A549 (cell line): ENCODE measurements around the gene DGKD. TPM values are rescaled to one million over a fixed set of nuclear protein-coding genes. Genes with fewer than 3 reads are reported as not detected.

Source experiments
- ATAC-seq, 2 experiments: fragments of 200-7000 bp in 1 of 2; fragments of >200 bp in 1 of 2; cut with Nextera tagmentation in 1 of 2; cut with Tn5 transposase in 1 of 2; 3 replicates each; pipeline versions ENCODE4 v1.8.0 to v1.9.1; 2018 to 2020; ENCODE audit warnings: mild to moderate bottlenecking in 1 of 2, moderate library complexity in 1 of 2
- CTCF ChIA-PET: fragments of 300-600 bp; sonication (Branson Sonifier 250); formaldehyde crosslinking; extraction: SDS; loops from one replicate; lab custom pipeline; 2021; ENCODE audit warnings: antibody characterized with exemption, inconsistent platforms; lab: Yijun Ruan, JAX
- POLR2A ChIA-PET: fragments of 350-600 bp; formaldehyde crosslinking; extraction: SDS; loops from one replicate; lab custom pipeline; 2021; ENCODE audit warnings: antibody characterized with exemption, inconsistent platforms; lab: Yijun Ruan, JAX
- DNase-seq, 2 experiments: peaks; one replicate each; pipeline versions ENCODE4 v3.0.0 to v3.0.0-alpha.2; 2011 to 2016; ENCODE audit warnings: low read depth in 1 of 2, low spot score in 1 of 2
- FAIRE-seq: peaks from 2 replicates; lab custom pipeline; 2011; peaks lifted over from hg19 to GRCh38; lab: Jason Lieb, UNC
- H3K27ac ChIP-seq, 2 experiments: fragments of >200 bp; sonication (Bioruptor Twin); formaldehyde crosslinking; 3 replicates each; pipeline ENCODE4 v1.5.1; 2016 to 2017
- H3K4me1 ChIP-seq: fragments of >200 bp; sonication (Bioruptor Twin); formaldehyde crosslinking; 3 replicates; pipeline ENCODE4 v1.6.1; 2016
- H3K4me2 ChIP-seq: fragments of >200 bp; sonication (Bioruptor Twin); formaldehyde crosslinking; 3 replicates; pipeline ENCODE4 v1.6.1; 2016
- H3K4me3 ChIP-seq: fragments of >200 bp; sonication (Bioruptor Twin); formaldehyde crosslinking; 3 replicates; pipeline ENCODE4 v1.5.1; 2016
- H3K9me3 ChIP-seq: fragments of >200 bp; sonication (Bioruptor Twin); formaldehyde crosslinking; 3 replicates; pipeline ENCODE4 v1.6.1; 2016
- BHLHE40 ChIP-seq: IDR thresholded peaks from 2 replicates; pipeline ENCODE4 v1.6.1; 2012; ENCODE audit warnings: low read depth, low read length, inconsistent platforms
- CBX8 ChIP-seq: fragments of 200-600 bp; sonication (generic); IDR thresholded peaks from 2 replicates; pipeline ENCODE4 v1.6.1; 2016
- CHD4 ChIP-seq: fragments of 200-600 bp; sonication (generic); IDR thresholded peaks from 2 replicates; pipeline ENCODE4 v1.6.1; 2016; ENCODE audit warnings: antibody characterized with exemption, mild to moderate bottlenecking, borderline replicate concordance
- EP300 ChIP-seq, 2 experiments: fragments of >200 bp; sonication (Bioruptor Twin); formaldehyde crosslinking; IDR thresholded peaks; 2 replicates in 1 of 2; 3 replicates in 1 of 2; pipeline ENCODE4 v1.6.1; 2016 to 2017
- ESRRA ChIP-seq: fragments of 150-350 bp; IDR thresholded peaks from 2 replicates; pipeline ENCODE4 v1.6.1; 2014; ENCODE audit warnings: mild to moderate bottlenecking, low read length, borderline replicate concordance
- FOSL2 ChIP-seq, 2 experiments: fragments of 450-650 bp in 1 of 2; fragments of >200 bp in 1 of 2; sonication (Bioruptor Twin) in 1 of 2; formaldehyde crosslinking; IDR thresholded peaks; 2 replicates each; pipeline versions ENCODE4 v1.5.0 to v1.6.1; 2016 to 2020; ENCODE audit warnings: mild to moderate bottlenecking in 1 of 2, moderate library complexity in 1 of 2
- FOXS1 ChIP-seq: fragments of 250-450 bp; sonication (Bioruptor Pico); IDR thresholded peaks from 2 replicates; pipeline ENCODE4 v1.5.0; 2020; ENCODE audit warnings: mild to moderate bottlenecking, moderate library complexity
- GATA3 ChIP-seq: IDR thresholded peaks from 2 replicates; pipeline ENCODE4 v1.6.1; 2012; ENCODE audit warnings: borderline replicate concordance
- HDAC2 ChIP-seq: fragments of 200-600 bp; sonication (generic); IDR thresholded peaks from 2 replicates; pipeline ENCODE4 v1.6.1; 2016
- HES2 ChIP-seq: fragments of >200 bp; sonication (Bioruptor Twin); formaldehyde crosslinking; IDR thresholded peaks from 2 replicates; pipeline ENCODE4 v1.6.1; 2016
- HEYL ChIP-seq: fragments of 250-450 bp; sonication (Bioruptor Pico); IDR thresholded peaks from 2 replicates; pipeline ENCODE4 v1.8.0; 2021; ENCODE audit warnings: mild to moderate bottlenecking, moderate library complexity
- HOXA7 ChIP-seq: fragments of 250-450 bp; sonication (Bioruptor Pico); IDR thresholded peaks from 2 replicates; pipeline ENCODE4 v1.5.0; 2020; ENCODE audit warnings: mild to moderate bottlenecking, moderate library complexity
- JUN ChIP-seq, 2 experiments: fragments of >200 bp; sonication (Bioruptor Twin); formaldehyde crosslinking; IDR thresholded peaks; 2 replicates in 1 of 2; 3 replicates in 1 of 2; pipeline ENCODE4 v1.6.1; 2016 to 2017
- JUNB ChIP-seq: fragments of >200 bp; sonication (Bioruptor Twin); formaldehyde crosslinking; IDR thresholded peaks from 2 replicates; pipeline ENCODE4 v1.6.1; 2016
- MAZ ChIP-seq: fragments of 150-350 bp; IDR thresholded peaks from 2 replicates; pipeline ENCODE4 v1.6.1; 2014; ENCODE audit warnings: antibody characterized with exemption, low read depth, low read length, borderline replicate concordance
- MYC ChIP-seq: IDR thresholded peaks from 2 replicates; pipeline ENCODE4 v1.6.1; 2012; ENCODE audit warnings: mild to moderate bottlenecking, inconsistent platforms, low read length, improper control_type of control experiment, borderline replicate concordance
- NFE2L2 ChIP-seq: fragments of 150-350 bp; conservative IDR thresholded peaks from 2 replicates; pipeline ENCODE4 v1.6.1; 2014; ENCODE audit warnings: low read length
- NPAS2 ChIP-seq: fragments of 250-450 bp; sonication (Bioruptor Pico); IDR thresholded peaks from 2 replicates; pipeline ENCODE4 v1.8.0; 2022; ENCODE audit warnings: mild to moderate bottlenecking, moderate library complexity, borderline replicate concordance
- NR3C1 ChIP-seq: fragments of >200 bp; sonication (Bioruptor Twin); formaldehyde crosslinking; IDR thresholded peaks from 3 replicates; pipeline ENCODE4 v1.6.1; 2017
- POLR2AphosphoS2 ChIP-seq: conservative IDR thresholded peaks from 2 replicates; pipeline ENCODE4 v1.6.1; 2012; ENCODE audit warnings: low read length, improper control_type of control experiment, inconsistent platforms
- RCOR1 ChIP-seq: fragments of 150-350 bp; IDR thresholded peaks from 2 replicates; pipeline ENCODE4 v1.6.1; 2014; ENCODE audit warnings: antibody characterized with exemption, low read length, low read depth
- RFX5 ChIP-seq: fragments of 450-650 bp; IDR thresholded peaks from 2 replicates; pipeline ENCODE4 v1.7.1; 2014; ENCODE audit warnings: antibody characterized with exemption, mild to moderate bottlenecking, moderate library complexity
- SMC3 ChIP-seq: fragments of >200 bp; sonication (Bioruptor Twin); formaldehyde crosslinking; IDR thresholded peaks from 3 replicates; pipeline ENCODE4 v1.6.1; 2018; ENCODE audit warnings: inconsistent platforms
- ZFP36 ChIP-seq: fragments of 450-650 bp; IDR thresholded peaks from 2 replicates; pipeline ENCODE4 v1.6.1; 2014; ENCODE audit warnings: borderline replicate concordance; ENCODE audit not compliant: partially characterized antibody
- ZNF302 ChIP-seq: fragments of 250-450 bp; sonication (Bioruptor Pico); IDR thresholded peaks from 2 replicates; pipeline ENCODE4 v1.9.0; 2021; ENCODE audit warnings: inconsistent platforms, mild to moderate bottlenecking, moderate library complexity
- WGBS: methylation state at CpG from one replicate; pipeline ENCODE4 v1.1.6; 2017; ENCODE audit errors: missing lambda C conversion rate; 5-methylcytosine and 5-hydroxymethylcytosine counted together
- polyA plus RNA-seq, 4 experiments: library from polyadenylated mRNA; depleted of rRNA in 3 of 4; stranded (reverse); fragments of >200 nt; fragmentation: RNase III in 1 of 4; extraction: RNeasy Plus Mini Kit Qiagen cat#74134 plus additional on column Dnase treatment in 1 of 4; gene quantifications; 2 replicates in 3 of 4; 3 replicates in 1 of 4; pipeline ENCODE4 v1.2.3, GENCODE V29; 2011 to 2017
- TF ChIP-seq, protein P1 (sequence below): fragments of 150-350 bp; IDR thresholded peaks from 2 replicates; pipeline ENCODE4 v1.6.1; 2014; ENCODE audit warnings: low read depth, mild to moderate bottlenecking, low read length
- TF ChIP-seq, protein P2 (sequence below): fragments of >200 bp; sonication (Bioruptor Twin); formaldehyde crosslinking; IDR thresholded peaks from 3 replicates; pipeline ENCODE4 v1.6.1; 2016
- TF ChIP-seq, protein P3 (sequence below): fragments of 250-450 bp; sonication (Bioruptor Pico); IDR thresholded peaks from 2 replicates; pipeline ENCODE4 v1.5.0; 2021; ENCODE audit warnings: mild to moderate bottlenecking, moderate library complexity, borderline replicate concordance

Gene DGKD
- polyA plus RNA-seq, 2 of the 4 experiments (the other 2 are of a cell fraction): 68.8 to 99.6 TPM

GRCh38 chr2:233477548-233478433, 123.5 kb downstream of the DGKD start:
- peaks cover 12% of the 10 kb centered on the region; the same call in 2 of the 3 replicates for H3K4me1 ChIP-seq
- ATAC-seq (peak in 1 of 2 experiments; percentile 2; a peak in 1 of 6 replicates), FAIRE-seq (no peak)
- POLR2A ChIA-PET: no interaction called here
- H3K9me3 ChIP-seq: peaks cover 7% of the 10 kb centered on the region
- TF ChIP-seq RCOR1 (no peak), FOXS1 (CRISPR knock-in tag) (no peak), CHD4 (no peak), FOSL2 (IDR thresholded peaks at IDR 0.05) (no peak), FOSL2 (CRISPR knock-in tag; IDR thresholded peaks at IDR 0.05) (no peak), JUNB (no peak), NFE2L2 (no peak), HOXA7 (no peak), ZFP36 (no peak), MYC (no peak), SMC3 (no peak), ESRRA (no peak), HDAC2 (no peak), RFX5 (no peak), HES2 (no peak), ZNF302 (CRISPR knock-in tag) (no peak), HEYL (CRISPR knock-in tag) (no peak), NR3C1 (no peak), BHLHE40 (no peak), CBX8 (no peak)
- TF ChIP-seq, protein P1, sequence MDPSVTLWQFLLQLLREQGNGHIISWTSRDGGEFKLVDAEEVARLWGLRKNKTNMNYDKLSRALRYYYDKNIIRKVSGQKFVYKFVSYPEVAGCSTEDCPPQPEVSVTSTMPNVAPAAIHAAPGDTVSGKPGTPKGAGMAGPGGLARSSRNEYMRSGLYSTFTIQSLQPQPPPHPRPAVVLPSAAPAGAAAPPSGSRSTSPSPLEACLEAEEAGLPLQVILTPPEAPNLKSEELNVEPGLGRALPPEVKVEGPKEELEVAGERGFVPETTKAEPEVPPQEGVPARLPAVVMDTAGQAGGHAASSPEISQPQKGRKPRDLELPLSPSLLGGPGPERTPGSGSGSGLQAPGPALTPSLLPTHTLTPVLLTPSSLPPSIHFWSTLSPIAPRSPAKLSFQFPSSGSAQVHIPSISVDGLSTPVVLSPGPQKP: no peak
- TF ChIP-seq, all 56 proteins: peak for 0
- Histone ChIP-seq H3K4me2 (no peak overlapping the region), H3K27ac (peak overlapping the region; percentile 42 to 98; a peak in 4 of 6 replicates), H3K4me3 (no peak overlapping the region)
- 93% methylated on average over 28 of the region's 29 CpGs for WGBS
- CTCF ChIA-PET: interaction anchor here (0.6 to 2.4 kb wide), 4 partner anchors 7 to 355 kb away, joined by 3 to 12 read pairs (median 4); no protein-coding TSS in a partner anchor
- no peak for DNase-seq

DNA sequence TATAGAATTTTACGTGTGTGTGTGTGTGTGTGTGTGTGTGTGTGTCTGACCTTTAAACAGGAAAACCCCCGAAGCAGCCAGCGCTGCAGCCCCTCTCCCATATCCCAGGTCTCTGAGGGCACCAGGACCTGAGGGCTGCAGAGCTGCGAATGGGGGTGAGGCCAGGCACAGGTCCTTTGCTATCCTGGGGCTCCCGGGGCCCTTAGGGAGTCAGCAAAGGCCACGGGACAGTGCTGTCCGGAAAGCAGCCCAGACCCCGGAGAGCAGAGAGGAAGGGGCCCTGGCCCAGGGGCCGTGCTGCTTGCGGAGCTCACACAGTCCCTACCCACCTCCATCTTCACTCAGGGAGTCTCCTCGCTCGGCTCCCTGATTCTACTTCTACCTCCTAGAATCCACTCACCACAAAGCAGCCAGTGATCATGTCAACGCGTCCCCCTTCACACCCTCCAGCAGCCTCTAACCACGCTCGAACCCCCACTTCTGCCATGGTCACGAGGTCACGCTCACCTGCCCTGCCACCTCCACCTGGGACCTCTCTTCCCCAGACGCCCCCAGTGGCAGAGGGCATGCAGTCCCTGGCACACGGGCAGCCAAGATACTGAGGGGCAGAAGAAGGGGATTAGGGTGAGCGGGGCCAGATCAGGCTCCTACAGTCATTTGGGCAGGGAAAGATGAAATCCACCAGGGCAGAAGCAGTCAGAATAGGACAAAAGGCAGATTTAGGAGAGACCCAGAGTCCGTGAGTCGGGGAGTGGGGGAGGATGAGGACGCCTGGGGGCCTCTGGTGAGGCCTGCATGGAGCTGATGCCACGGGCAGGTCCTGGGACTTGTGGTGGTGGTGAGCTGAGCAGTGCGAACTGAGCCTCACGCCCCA, 125.6 kb downstream of the DGKD start:
- WGBS: 89% methylated on average over 27 of the region's 27 CpGs
- peak overlapping the region; percentile 65 to 98 for H3K27ac ChIP-seq
- ATAC-seq (peak; percentile 4 to 7; a peak in 4 of 6 replicates), FAIRE-seq (no peak), DNase-seq (no peak)
- H3K9me3 ChIP-seq: peaks cover 28% of the 10 kb centered on the region
- TF ChIP-seq NPAS2 (CRISPR knock-in tag) (no peak), GATA3 (no peak), MAZ (no peak), EP300 (IDR thresholded peaks at IDR 0.05) (no peak), JUN (IDR thresholded peaks at IDR 0.05) (no peak), POLR2AphosphoS2 (peak; percentile 82; the same call in 1 of the 2 replicates)
- TF ChIP-seq, protein P2, sequence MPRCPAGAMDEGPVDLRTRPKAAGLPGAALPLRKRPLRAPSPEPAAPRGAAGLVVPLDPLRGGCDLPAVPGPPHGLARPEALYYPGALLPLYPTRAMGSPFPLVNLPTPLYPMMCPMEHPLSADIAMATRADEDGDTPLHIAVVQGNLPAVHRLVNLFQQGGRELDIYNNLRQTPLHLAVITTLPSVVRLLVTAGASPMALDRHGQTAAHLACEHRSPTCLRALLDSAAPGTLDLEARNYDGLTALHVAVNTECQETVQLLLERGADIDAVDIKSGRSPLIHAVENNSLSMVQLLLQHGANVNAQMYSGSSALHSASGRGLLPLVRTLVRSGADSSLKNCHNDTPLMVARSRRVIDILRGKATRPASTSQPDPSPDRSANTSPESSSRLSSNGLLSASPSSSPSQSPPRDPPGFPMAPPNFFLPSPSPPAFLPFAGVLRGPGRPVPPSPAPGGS: no peak
- TF ChIP-seq, protein P3, sequence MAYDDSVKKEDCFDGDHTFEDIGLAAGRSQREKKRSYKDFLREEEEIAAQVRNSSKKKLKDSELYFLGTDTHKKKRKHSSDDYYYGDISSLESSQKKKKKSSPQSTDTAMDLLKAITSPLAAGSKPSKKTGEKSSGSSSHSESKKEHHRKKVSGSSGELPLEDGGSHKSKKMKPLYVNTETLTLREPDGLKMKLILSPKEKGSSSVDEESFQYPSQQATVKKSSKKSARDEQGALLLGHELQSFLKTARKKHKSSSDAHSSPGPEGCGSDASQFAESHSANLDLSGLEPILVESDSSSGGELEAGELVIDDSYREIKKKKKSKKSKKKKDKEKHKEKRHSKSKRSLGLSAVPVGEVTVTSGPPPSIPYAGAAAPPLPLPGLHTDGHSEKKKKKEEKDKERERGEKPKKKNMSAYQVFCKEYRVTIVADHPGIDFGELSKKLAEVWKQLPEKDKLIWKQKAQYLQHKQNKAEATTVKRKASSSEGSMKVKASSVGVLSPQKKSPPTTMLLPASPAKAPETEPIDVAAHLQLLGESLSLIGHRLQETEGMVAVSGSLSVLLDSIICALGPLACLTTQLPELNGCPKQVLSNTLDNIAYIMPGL (CRISPR knock-in tag): no peak
- ChIA-PET CTCF (interaction anchor here (0.8 to 1.7 kb wide), 4 partner anchors 21 to 231 kb away, joined by 3 to 5 read pairs (median 4); no protein-coding TSS in a partner anchor), POLR2A (no interaction called here)
- peaks cover 3% of the 10 kb centered on the region; the same call in 2 of the 3 replicates for H3K4me1 ChIP-seq
- no peak overlapping the region for H3K4me3 ChIP-seq
- no peak overlapping the region for H3K4me2 ChIP-seq
